ENCODE measurements around the gene TP53TG5.

- TF ChIP-seq CTCF (conservative IDR thresholded peaks at IDR 0.05; ENCODE audit: low read depth, low read length) (no peak), EZH2phosphoT487 (IDR thresholded peaks at IDR 0.05; ENCODE audit: borderline replicate concordance, low read length) (no peak)
Observed at GRCh38 chr20:45341939-45342854, 35.9 kb downstream of the TP53TG5 start.
